Measurements from ENCODE around the gene LTO1.

DNA sequence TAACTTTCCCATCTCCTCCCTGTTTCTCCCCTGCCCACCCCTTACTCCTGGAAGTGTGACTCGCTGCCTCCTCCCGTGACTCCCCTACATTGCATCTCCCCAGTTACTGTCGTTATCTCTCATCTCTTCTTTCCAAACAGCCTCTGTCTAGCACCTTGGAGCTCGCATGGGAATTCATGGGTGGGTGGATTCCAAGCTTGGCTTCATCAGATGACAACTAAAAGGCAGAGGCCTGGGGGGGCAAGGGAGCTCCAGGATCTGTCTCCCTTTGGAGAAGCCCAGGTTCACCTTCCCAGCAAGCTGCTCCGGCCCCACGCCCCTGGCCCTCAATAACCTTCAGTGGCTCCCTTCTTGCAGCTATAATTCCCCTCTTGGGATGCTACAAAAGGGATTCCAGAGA is 41.1 kb downstream of the LTO1 start:
- TF ChIP-seq, protein P1, sequence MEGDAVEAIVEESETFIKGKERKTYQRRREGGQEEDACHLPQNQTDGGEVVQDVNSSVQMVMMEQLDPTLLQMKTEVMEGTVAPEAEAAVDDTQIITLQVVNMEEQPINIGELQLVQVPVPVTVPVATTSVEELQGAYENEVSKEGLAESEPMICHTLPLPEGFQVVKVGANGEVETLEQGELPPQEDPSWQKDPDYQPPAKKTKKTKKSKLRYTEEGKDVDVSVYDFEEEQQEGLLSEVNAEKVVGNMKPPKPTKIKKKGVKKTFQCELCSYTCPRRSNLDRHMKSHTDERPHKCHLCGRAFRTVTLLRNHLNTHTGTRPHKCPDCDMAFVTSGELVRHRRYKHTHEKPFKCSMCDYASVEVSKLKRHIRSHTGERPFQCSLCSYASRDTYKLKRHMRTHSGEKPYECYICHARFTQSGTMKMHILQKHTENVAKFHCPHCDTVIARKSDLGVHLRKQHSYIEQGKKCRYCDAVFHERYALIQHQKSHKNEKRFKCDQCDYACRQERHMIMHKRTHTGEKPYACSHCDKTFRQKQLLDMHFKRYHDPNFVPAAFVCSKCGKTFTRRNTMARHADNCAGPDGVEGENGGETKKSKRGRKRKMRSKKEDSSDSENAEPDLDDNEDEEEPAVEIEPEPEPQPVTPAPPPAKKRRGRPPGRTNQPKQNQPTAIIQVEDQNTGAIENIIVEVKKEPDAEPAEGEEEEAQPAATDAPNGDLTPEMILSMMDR (IDR thresholded peaks at IDR 0.05), result no peak
- no peak for TF ChIP-seq POLR2A (IDR thresholded peaks at IDR 0.05)

Measured in body of pancreas (tissue), 4 donors.